HEK293T (cell line): ENCODE results near the gene ZNF341.

Experiments used
- BHLHE40 ChIP-seq: fragments of 450-650 bp; IDR thresholded peaks from 2 replicates; pipeline ENCODE4 v1.6.1; 2016; ENCODE audit warnings: mild to moderate bottlenecking, moderate library complexity, borderline replicate concordance
- CTBP1 ChIP-seq: fragments of 450-650 bp; IDR thresholded peaks from 2 replicates; pipeline ENCODE4 v1.6.1; 2016; ENCODE audit warnings: borderline replicate concordance
- FOXA1 ChIP-seq: fragments of 450-650 bp; IDR thresholded peaks from 2 replicates; pipeline ENCODE4 v1.6.1; 2016; ENCODE audit warnings: mild to moderate bottlenecking
- FOXK2 ChIP-seq: fragments of 450-650 bp; IDR thresholded peaks from 2 replicates; pipeline ENCODE4 v1.6.1; 2016; ENCODE audit warnings: mild to moderate bottlenecking
- FOXM1 ChIP-seq: fragments of 450-650 bp; IDR thresholded peaks from 2 replicates; pipeline ENCODE4 v1.6.1; 2017; ENCODE audit warnings: mild to moderate bottlenecking, borderline replicate concordance
- HDGF ChIP-seq: fragments of 450-650 bp; IDR thresholded peaks from 2 replicates; pipeline ENCODE4 v1.6.1; 2017; ENCODE audit warnings: antibody characterized with exemption, borderline replicate concordance
- LEF1 ChIP-seq: fragments of 450-650 bp; IDR thresholded peaks from 2 replicates; pipeline ENCODE4 v1.6.1; 2017; ENCODE audit warnings: mild to moderate bottlenecking, borderline replicate concordance
- PKNOX1 ChIP-seq: fragments of 450-650 bp; IDR thresholded peaks from 2 replicates; pipeline ENCODE4 v1.6.1; 2016
- SP1 ChIP-seq: fragments of 450-650 bp; IDR thresholded peaks from 2 replicates; pipeline ENCODE4 v1.6.1; 2017
- SUZ12 ChIP-seq: fragments of 450-650 bp; IDR thresholded peaks from 2 replicates; pipeline ENCODE4 v1.6.1; 2016; ENCODE audit warnings: mild to moderate bottlenecking
- TARDBP ChIP-seq: fragments of 450-650 bp; IDR thresholded peaks from 2 replicates; pipeline ENCODE4 v1.6.1; 2016
- ZNF384 ChIP-seq: fragments of 450-650 bp; IDR thresholded peaks from 2 replicates; pipeline ENCODE4 v1.6.1; 2016

- TF ChIP-seq BHLHE40 (no peak), FOXA1 (no peak), CTBP1 (no peak), TARDBP (no peak), SUZ12 (no peak), SP1 (no peak), ZNF384 (no peak), FOXM1 (no peak), FOXK2 (no peak), LEF1 (no peak), HDGF (no peak), PKNOX1 (no peak)
These were observed 104.5 kb downstream of the ZNF341 start for GRCh38 chr20:33836277-33836676.
